Glutamatergic neuron (in vitro differentiated cells): ENCODE measurements around the gene EIF2A. TPM values are rescaled to one million over a fixed set of nuclear protein-coding genes. Genes with fewer than 3 reads are reported as not detected.

Experiments
- DNase-seq: peaks from one replicate; pipeline ENCODE4 v3.0.0; 2022
- H3K27ac Mint-ChIP-seq: one replicate; pipeline ENCODE4 v1.8.0; 2020; ENCODE audit warnings: mild to moderate bottlenecking, mixed read lengths, inconsistent platforms; ENCODE audit not compliant: unreplicated experiment
- H3K27me3 Mint-ChIP-seq: one replicate; pipeline ENCODE4 v1.8.0; 2020; ENCODE audit warnings: mild to moderate bottlenecking, moderate library complexity, mixed read lengths, inconsistent platforms; ENCODE audit not compliant: unreplicated experiment
- H3K36me3 Mint-ChIP-seq: one replicate; pipeline ENCODE4 v1.8.0; 2020; ENCODE audit warnings: mild to moderate bottlenecking, mixed read lengths, inconsistent platforms; ENCODE audit not compliant: unreplicated experiment
- H3K4me1 Mint-ChIP-seq: one replicate; pipeline ENCODE4 v1.8.0; 2020; ENCODE audit warnings: mild to moderate bottlenecking, low read depth, mixed read lengths, inconsistent platforms; ENCODE audit not compliant: unreplicated experiment
- H3K4me3 Mint-ChIP-seq: one replicate; pipeline ENCODE4 v1.8.0; 2020; ENCODE audit warnings: mild to moderate bottlenecking, mixed read lengths, inconsistent platforms; ENCODE audit not compliant: unreplicated experiment
- H3K9me3 Mint-ChIP-seq: one replicate; pipeline ENCODE4 v1.8.0; 2020; ENCODE audit warnings: mild to moderate bottlenecking, moderate library complexity, mixed read lengths, inconsistent platforms; ENCODE audit not compliant: unreplicated experiment
- total RNA-seq: library from RNA; stranded (reverse); fragmentation: NEBNext Ultra II Directional; extraction: Animal tissue kit (Norgen Biotek cat#: 25700); gene quantifications from one replicate; pipeline ENCODE4 v1.2.1, GENCODE V29; 2021; ENCODE audit not compliant: unreplicated experiment
- TF ChIP-seq, protein P1 (sequence below): fragments of 200-600 bp; sonication (generic); IDR thresholded peaks from one replicate; pipeline ENCODE4 v1.5.0; 2021; ENCODE audit not compliant: partially characterized antibody, unreplicated experiment

The EIF2A gene
- total RNA-seq, 1 donor from 2014 or later = 72.3 TPM

DNA sequence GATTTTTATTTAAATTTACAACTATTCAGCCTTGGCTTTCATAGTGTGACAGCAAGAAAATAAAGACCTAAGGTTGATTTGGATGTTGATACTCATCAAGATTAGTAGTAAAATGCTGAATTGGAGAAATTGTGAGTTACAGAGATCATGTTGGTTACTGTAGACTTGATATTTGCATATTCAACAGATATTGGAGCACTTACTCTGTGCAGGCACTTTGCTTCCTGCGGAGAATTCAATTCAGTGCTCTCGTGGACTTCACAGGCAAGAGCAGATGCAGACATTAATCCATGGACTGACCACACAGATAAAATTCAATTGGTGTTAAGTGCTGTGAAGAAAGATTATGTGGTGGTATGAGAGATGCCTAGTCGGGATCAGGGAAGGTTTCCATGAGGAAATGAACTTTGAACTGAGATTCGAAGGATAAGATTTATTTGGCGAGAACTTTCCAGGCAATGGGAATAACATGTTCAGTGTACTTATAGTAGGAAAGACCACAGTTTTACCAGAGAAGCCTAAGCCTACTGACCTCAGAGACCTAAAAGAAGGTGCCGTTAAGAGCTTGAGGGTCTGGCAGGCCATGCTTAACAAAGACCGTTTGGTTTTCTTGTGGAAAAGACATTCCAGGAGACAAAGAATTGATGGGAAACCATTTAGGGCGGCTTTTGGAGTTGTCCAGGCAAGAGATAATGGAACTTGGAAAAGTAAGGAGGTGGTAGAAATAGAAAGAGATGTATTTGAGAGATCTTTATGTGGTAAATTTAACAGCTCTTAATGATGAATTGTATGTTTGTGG lies 60.9 kb downstream of the EIF2A start:
- Mint-ChIP-seq H3K9me3 (peaks cover 8% of the 10 kb centered on the region), H3K36me3 (no peaks in the 10 kb centered on the region), H3K4me3 (no peak overlapping the region), H3K27ac (no peak overlapping the region), H3K27me3 (peaks cover 4% of the 10 kb centered on the region), H3K4me1 (peaks cover 15% of the 10 kb centered on the region)
- TF ChIP-seq, protein P1, sequence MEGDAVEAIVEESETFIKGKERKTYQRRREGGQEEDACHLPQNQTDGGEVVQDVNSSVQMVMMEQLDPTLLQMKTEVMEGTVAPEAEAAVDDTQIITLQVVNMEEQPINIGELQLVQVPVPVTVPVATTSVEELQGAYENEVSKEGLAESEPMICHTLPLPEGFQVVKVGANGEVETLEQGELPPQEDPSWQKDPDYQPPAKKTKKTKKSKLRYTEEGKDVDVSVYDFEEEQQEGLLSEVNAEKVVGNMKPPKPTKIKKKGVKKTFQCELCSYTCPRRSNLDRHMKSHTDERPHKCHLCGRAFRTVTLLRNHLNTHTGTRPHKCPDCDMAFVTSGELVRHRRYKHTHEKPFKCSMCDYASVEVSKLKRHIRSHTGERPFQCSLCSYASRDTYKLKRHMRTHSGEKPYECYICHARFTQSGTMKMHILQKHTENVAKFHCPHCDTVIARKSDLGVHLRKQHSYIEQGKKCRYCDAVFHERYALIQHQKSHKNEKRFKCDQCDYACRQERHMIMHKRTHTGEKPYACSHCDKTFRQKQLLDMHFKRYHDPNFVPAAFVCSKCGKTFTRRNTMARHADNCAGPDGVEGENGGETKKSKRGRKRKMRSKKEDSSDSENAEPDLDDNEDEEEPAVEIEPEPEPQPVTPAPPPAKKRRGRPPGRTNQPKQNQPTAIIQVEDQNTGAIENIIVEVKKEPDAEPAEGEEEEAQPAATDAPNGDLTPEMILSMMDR = no peak
- no peak for DNase-seq

DNA sequence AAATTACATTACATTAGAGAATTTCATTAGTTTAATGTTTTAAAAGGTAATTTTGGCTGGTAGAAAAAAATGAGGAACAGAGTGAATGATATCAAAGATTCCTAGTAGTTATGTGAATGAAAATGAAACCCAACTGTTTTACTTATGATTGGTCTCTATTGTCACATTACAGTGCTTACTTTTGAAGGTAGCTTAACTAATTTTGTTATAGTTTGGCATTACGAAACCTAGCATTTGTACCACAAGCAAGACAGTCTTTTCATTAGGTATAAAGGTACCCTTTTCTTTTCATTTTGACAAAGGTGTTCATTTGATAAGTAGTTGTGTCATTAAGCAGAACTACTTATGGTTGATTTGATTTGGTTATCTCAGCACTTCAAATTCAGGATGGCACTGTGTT lies 63.4 kb downstream of the EIF2A start:
- TF ChIP-seq, protein P1 = no peak
- Mint-ChIP-seq H3K27ac (no peak overlapping the region), H3K4me1 (peaks cover 14% of the 10 kb centered on the region), H3K27me3 (no peaks in the 10 kb centered on the region), H3K36me3 (peaks cover 5% of the 10 kb centered on the region), H3K4me3 (no peak overlapping the region), H3K9me3 (peaks cover 2% of the 10 kb centered on the region)
- no peak for DNase-seq

DNA sequence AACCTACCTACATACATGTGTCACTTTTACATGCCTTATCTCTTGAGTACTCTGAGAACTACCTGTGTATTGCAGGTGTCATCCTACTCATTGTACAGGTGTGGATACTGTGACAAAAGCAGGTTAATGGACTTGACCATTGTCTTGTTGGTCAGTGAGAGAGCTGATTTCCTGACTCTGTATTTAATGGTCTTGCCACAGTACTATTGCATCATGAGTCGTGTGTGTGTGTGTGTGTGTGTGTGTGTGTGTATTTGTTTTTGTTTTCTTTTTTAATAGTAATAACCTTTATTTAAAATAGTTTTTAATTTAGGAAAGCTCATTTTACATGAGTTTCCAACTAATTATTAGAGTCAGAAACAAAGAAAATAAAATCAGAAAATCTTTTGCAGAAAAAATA lies 64.2 kb downstream of the EIF2A start:
- Mint-ChIP-seq H3K36me3 (peaks cover 5% of the 10 kb centered on the region), H3K4me3 (no peak overlapping the region), H3K27ac (no peak overlapping the region), H3K27me3 (no peaks in the 10 kb centered on the region), H3K9me3 (peaks cover 2% of the 10 kb centered on the region), H3K4me1 (peaks cover 11% of the 10 kb centered on the region)
- no peak for DNase-seq
- TF ChIP-seq, protein P1 = no peak

DNA sequence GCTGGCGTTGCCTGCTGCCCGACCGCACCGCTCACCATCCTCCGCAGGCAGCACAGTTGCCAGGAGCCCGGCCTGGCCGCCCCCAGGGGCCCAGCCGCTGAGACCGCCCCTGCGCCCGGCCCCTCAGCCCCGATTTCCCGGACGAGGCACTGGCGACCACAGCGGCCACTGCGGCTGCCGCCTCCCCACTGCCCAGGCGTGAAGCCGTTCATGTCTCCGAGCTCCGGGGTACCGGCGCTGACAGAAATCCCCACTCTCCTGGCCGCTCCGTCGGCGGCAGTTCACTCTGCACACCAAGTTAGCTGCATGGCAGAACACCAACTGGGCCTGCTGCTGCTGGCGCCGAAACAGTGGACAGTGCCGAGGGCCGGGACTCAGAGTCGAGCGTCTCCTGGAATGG lies 65.1 kb downstream of the EIF2A start:
- Mint-ChIP-seq H3K4me3 (no peak overlapping the region), H3K4me1 (peaks cover 10% of the 10 kb centered on the region), H3K27me3 (no peaks in the 10 kb centered on the region), H3K27ac (no peak overlapping the region), H3K36me3 (peaks cover 5% of the 10 kb centered on the region), H3K9me3 (peaks cover 2% of the 10 kb centered on the region)
- DNase-seq = no peak
- TF ChIP-seq, protein P1 = no peak

DNA sequence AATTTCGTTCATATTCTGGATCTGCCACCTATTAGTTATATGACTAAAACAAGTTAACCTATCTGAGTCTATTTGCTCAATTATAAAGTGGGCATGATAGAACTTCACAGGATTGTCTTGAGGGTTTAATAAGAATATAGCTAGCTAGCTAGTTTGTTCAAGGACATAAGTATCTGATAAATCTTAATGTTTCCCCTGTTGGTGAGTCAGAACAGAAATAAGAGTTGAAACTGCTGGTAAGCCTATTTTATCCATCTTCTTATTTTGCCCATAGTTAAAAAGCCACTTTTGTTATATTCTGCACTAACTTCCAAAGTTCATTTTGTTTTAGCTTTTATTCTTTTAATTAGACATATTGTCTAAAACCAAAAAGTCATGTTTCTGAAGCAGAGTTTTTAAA lies 65.9 kb downstream of the EIF2A start:
- no peak for DNase-seq
- peaks cover 7% of the 10 kb centered on the region for H3K4me1 Mint-ChIP-seq
- peaks cover 2% of the 10 kb centered on the region for H3K9me3 Mint-ChIP-seq
- no peak overlapping the region for H3K4me3 Mint-ChIP-seq
- H3K27me3 Mint-ChIP-seq = no peaks in the 10 kb centered on the region
- peaks cover 5% of the 10 kb centered on the region for H3K36me3 Mint-ChIP-seq
- H3K27ac Mint-ChIP-seq = no peak overlapping the region
- TF ChIP-seq, protein P1 = no peak
